Heart right ventricle (tissue), 16 donors: ENCODE results near the gene VCAM1. TPM values are rescaled to one million over a fixed set of nuclear protein-coding genes. Genes with fewer than 3 reads are reported as not detected.

Source experiments
- ATAC-seq, 8 donors: fragments of 200-7000 bp; cut with Tn5 transposase; one replicate each; pipeline ENCODE4 v1.9.1; 2020; ENCODE audit warnings: mild to moderate bottlenecking in 8 of 8, moderate library complexity in 8 of 8, moderate number of reproducible peaks in 1 of 8
- DNase-seq, 2 donors: peaks; one replicate each; pipeline ENCODE4 v3.0.0-alpha.2; 2020
- H3K27ac ChIP-seq, 10 donors: fragments of 200-600 bp; sonication (generic) in 2 of 10; one replicate each; pipeline versions ENCODE4 v1.5.0 to v1.8.0; 2020 to 2022; ENCODE audit warnings: mild to moderate bottlenecking in 3 of 10
- H3K27me3 ChIP-seq, 7 donors: fragments of 200-600 bp; one replicate each; pipeline ENCODE4 v1.8.0; 2021 to 2022; ENCODE audit warnings: mild to moderate bottlenecking in 2 of 7
- H3K36me3 ChIP-seq, 9 donors: fragments of 200-600 bp; sonication (generic) in 1 of 9; one replicate each; pipeline versions ENCODE4 v1.5.0 to v1.8.0; 2020 to 2022; ENCODE audit warnings: mild to moderate bottlenecking in 2 of 9
- H3K4me1 ChIP-seq, 9 donors: fragments of 200-600 bp; sonication (generic) in 1 of 9; one replicate each; pipeline versions ENCODE4 v1.5.0 to v1.8.0; 2020 to 2022; ENCODE audit warnings: mild to moderate bottlenecking in 4 of 9
- H3K4me3 ChIP-seq, 10 donors: fragments of 200-600 bp; sonication (generic) in 2 of 10; one replicate each; pipeline versions ENCODE4 v1.5.0 to v1.8.0; 2020 to 2022; ENCODE audit warnings: mild to moderate bottlenecking in 7 of 10, moderate library complexity in 2 of 10
- H3K9me3 ChIP-seq, 11 donors: fragments of 200-600 bp in 10 of 11; sonication (generic) in 2 of 11; one replicate each; pipeline versions ENCODE4 v1.5.0 to v1.8.0; 2013 to 2022; ENCODE audit warnings: mild to moderate bottlenecking in 2 of 11, control low read depth in 1 of 11, moderate library complexity in 1 of 11
- CTCF ChIP-seq, 9 donors: fragments of 200-600 bp; sonication (generic) in 2 of 9; IDR thresholded peaks; one replicate each; pipeline versions ENCODE4 v1.5.0 to v1.8.0; 2021 to 2022; ENCODE audit warnings: antibody characterized with exemption in 9 of 9, mild to moderate bottlenecking in 5 of 9, moderate library complexity in 1 of 9
- WGBS, 2 donors: extraction: QIAGEN DNeasy Blood & Tissue Kit; methylation state at CpG; one replicate each; pipeline ENCODE4 v1.1.7; 2013; ENCODE audit warnings: inconsistent platforms in 1 of 2; 5-methylcytosine and 5-hydroxymethylcytosine counted together
- intact Hi-C, 10 donors: fragments of 100-400 bp; cut with DNase I; formaldehyde crosslinking; loops; one replicate each; pipeline versions ENCODE4 v1.11.1 to v1.14.2; 2022
- long read RNA-seq, 3 donors: library from polyadenylated mRNA; unstranded; transcript quantifications; one replicate each; pipeline ENCODE4 v2.0.0, GENCODE V29; 2020 to 2021
- polyA plus RNA-seq, 2 donors: library from polyadenylated mRNA; stranded (reverse); fragments of 200-250 nt; gene quantifications; one replicate each; pipeline ENCODE4 v1.2.3, GENCODE V29; 2013
- total RNA-seq, 10 donors: library from RNA; stranded (reverse); fragmentation: NEBNext Ultra II Directional in 3 of 10; extraction: Animal tissue kit (Norgen Biotek cat#: 25700) in 3 of 10; gene quantifications; one replicate each; pipeline versions ENCODE4 v1.2.1 to v1.2.4, GENCODE V29; 2021 to 2023
- donor health status: Arrhythmogenic right ventricular cardiomyopathy.
- donor health status: ischemic (EF 13 %, LVEDD 7.1; RV severe dilation, severe dysfunction).
- donor health status: healthy with polysubstance abuse.
- donor health status: DM: no; HTN: yes; CAD: no.
- donor health status: DM: no; HTN: no; CAD: no.
- donor health status: ischemic (EF 25% LVEDD 6.9; RV normal size, moderate dysfunction).
- donor health status: ischemic (EF 25% LVEDD 5.7; RV mildly dilated, moderate dysfunction).
- donor health status: healthy.
- donor health status: DM: yes; HTN: yes; CAD: no.
- donor health status: Ischemic cardiomyopathy.
- donor health status: ischemic (EF 35%, LVEDD 5.7; RV mildly dilated, moderate dysfunction).
- donor health status: nonischemic (EF 11% LVEDD 7.7; RV severe dilation, severe dysfunction).
- donor health status: DM: yes; HTN: yes; CAD: no.
- donor health status: PGD.
- donor health status: ischemic (EF 29% LVEDD 5.4; RV normal size, mild dysfunction).
- donor health status: nonischemic (EF 23%, LVEDD 6.1; RV moderate dilation, normal function).

Gene VCAM1
- total RNA-seq, result 10 to 100 TPM in 1 of 10 donors, 1 to 10 TPM in 9; 2.2 to 38.5 (median 5.8) TPM
- polyA plus RNA-seq, result 10 to 100 TPM in 1 of 2 donors, 1 to 10 TPM in 1; 2.8 to 11.7 TPM
- long read RNA-seq, donor 1, partial matches to known transcripts, result 0 of 2 reads
- long read RNA-seq, donor 1, other reads (novel, unspliced or antisense), result 0 of 2 reads
- long read RNA-seq, donor 2, transcript VCAM1-201 (9 exons, 3,083 nt), result major isoform, 6 of 9 reads
- long read RNA-seq, donor 2, partial matches to known transcripts, result 3 of 9 reads
- long read RNA-seq, donor 2, other reads (novel, unspliced or antisense), result 0 of 9 reads
- long read RNA-seq, donor 3, transcript VCAM1-201 (9 exons, 3,083 nt), result major isoform, 7 of 12 reads
- long read RNA-seq, donor 3, partial matches to known transcripts, result 3 of 12 reads
- long read RNA-seq, donor 3, other reads (novel, unspliced or antisense), result 1 of 12 reads

- Histone ChIP-seq H3K9me3 (no peaks in the 10 kb centered on the region), H3K36me3 (peaks cover 0 to 1% (median 0%) of the 10 kb centered on the region in 9 donors), H3K27ac (peak within 1 kb of the TSS in 7 of 10 donors; percentile 27 to 66 (median 57)), H3K4me3 (peak within 1 kb of the TSS in 9 of 10 donors; percentile 15 to 52 (median 46)), H3K27me3 (no peaks in the 10 kb centered on the region), H3K4me1 (peaks cover 0 to 22% (median 3%) of the 10 kb centered on the region in 9 donors)
- WGBS, 2 donors, result 18 to 21% methylated on average over 7 of the region's 7 CpGs
- TF ChIP-seq CTCF (IDR thresholded peaks at IDR 0.05), result no peak
- DNase-seq (peak in 1 of 2 donors; percentile 23), ATAC-seq (peak in 6 of 8 donors; percentile 38 to 77 (median 53))
- intact Hi-C loops, result no loop called here
These were observed at the start of gene VCAM1 for GRCh38 chr1:100719490-100719889. Gene VCAM1 (plus strand): TSS chr1:100719742. CDS start chr1:100719861, 119 bp downstream.

GRCh38 chr1:100670083-100670482 is 49.5 kb upstream of the VCAM1 start:
- DNase-seq (no peak), ATAC-seq (no peak)
- H3K27me3 ChIP-seq, result no peaks in the 10 kb centered on the region
- H3K9me3 ChIP-seq, result peaks cover 0 to 14% (median 7%) of the 10 kb centered on the region in 11 donors
- 70 to 80% methylated on average over 1 of the region's 1 CpG for whole genome bisulfite sequencing, 2 donors
- no peak overlapping the region for H3K4me3 ChIP-seq
- intact Hi-C loops, result no loop called here
- no peaks in the 10 kb centered on the region for H3K36me3 ChIP-seq
- H3K27ac ChIP-seq, result no peak overlapping the region
- no peaks in the 10 kb centered on the region for H3K4me1 ChIP-seq
- TF ChIP-seq CTCF (IDR thresholded peaks at IDR 0.05), result no peak

- no peak for ATAC-seq
- Histone ChIP-seq H3K4me1 (no peaks in the 10 kb centered on the region), H3K9me3 (peaks cover 0 to 20% (median 7%) of the 10 kb centered on the region in 11 donors), H3K4me3 (no peak overlapping the region), H3K27ac (no peak overlapping the region), H3K36me3 (no peaks in the 10 kb centered on the region), H3K27me3 (no peaks in the 10 kb centered on the region)
- intact Hi-C loops, result no loop called here
- DNase-seq, result no peak
- TF ChIP-seq CTCF (IDR thresholded peaks at IDR 0.05), result no peak
These were observed 47.9 kb upstream of the VCAM1 start for GRCh38 chr1:100671601-100672000.

- H3K4me1 ChIP-seq, result peaks cover 0 to 17% (median 0%) of the 10 kb centered on the region in 9 donors
- H3K27ac ChIP-seq, result no peak overlapping the region
- H3K4me3 ChIP-seq, result no peak overlapping the region
- no peaks in the 10 kb centered on the region for H3K36me3 ChIP-seq
- ATAC-seq (peak in 1 of 8 donors; percentile 7), DNase-seq (no peak)
- H3K27me3 ChIP-seq, result no peaks in the 10 kb centered on the region
- WGBS, 2 donors, result 48 to 53% methylated on average over 2 of the region's 2 CpGs
- intact Hi-C loops, result no loop called here
- TF ChIP-seq CTCF (IDR thresholded peaks at IDR 0.05), result no peak
- H3K9me3 ChIP-seq, result peaks cover 0 to 29% (median 0%) of the 10 kb centered on the region in 11 donors
These were observed 35.8 kb upstream of the VCAM1 start for GRCh38 chr1:100683448-100684349.
